Breast epithelium (tissue), 3 donors: ENCODE measurements around the gene PLA2G4C.

ENCODE experiments used
- POLR2A ChIP-seq: fragments of 450-650 bp; IDR thresholded peaks from one replicate; pipeline ENCODE4 v1.6.1; 2016; ENCODE audit warnings: antibody characterized with exemption, mild to moderate bottlenecking, moderate library complexity
- TF ChIP-seq, protein P1 (sequence below), 3 donors: fragments of 450-650 bp; IDR thresholded peaks; one replicate each; pipeline ENCODE4 v1.5.1; 2016 to 2017; ENCODE audit warnings: antibody characterized with exemption in 3 of 3, mild to moderate bottlenecking in 3 of 3, moderate library complexity in 3 of 3

DNA sequence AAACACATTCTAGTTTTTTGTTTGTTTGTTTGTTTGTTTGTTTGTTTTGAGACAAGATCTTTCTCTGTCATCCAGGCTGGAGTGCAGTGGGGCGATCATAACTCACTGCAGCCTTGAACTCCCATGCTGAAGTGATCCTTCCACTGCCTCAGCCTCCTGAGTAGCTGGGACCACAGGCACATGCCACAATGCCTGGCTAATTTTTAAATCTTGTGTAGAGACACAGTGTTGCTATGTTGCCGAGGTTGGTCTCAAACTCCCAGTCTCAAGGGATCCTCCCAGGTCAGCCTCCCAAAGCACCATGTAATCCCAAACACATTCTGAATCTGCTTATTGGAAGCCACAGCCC is 15.8 kb downstream of the PLA2G4C start:
- TF ChIP-seq, protein P1, sequence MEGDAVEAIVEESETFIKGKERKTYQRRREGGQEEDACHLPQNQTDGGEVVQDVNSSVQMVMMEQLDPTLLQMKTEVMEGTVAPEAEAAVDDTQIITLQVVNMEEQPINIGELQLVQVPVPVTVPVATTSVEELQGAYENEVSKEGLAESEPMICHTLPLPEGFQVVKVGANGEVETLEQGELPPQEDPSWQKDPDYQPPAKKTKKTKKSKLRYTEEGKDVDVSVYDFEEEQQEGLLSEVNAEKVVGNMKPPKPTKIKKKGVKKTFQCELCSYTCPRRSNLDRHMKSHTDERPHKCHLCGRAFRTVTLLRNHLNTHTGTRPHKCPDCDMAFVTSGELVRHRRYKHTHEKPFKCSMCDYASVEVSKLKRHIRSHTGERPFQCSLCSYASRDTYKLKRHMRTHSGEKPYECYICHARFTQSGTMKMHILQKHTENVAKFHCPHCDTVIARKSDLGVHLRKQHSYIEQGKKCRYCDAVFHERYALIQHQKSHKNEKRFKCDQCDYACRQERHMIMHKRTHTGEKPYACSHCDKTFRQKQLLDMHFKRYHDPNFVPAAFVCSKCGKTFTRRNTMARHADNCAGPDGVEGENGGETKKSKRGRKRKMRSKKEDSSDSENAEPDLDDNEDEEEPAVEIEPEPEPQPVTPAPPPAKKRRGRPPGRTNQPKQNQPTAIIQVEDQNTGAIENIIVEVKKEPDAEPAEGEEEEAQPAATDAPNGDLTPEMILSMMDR (IDR thresholded peaks at IDR 0.05) = no peak
- no peak for TF ChIP-seq POLR2A
